Activated CD4-positive, alpha-beta T cell treated with anti-CD3 and anti-CD28 coated beads for 36 hours (primary cell): ENCODE results near the gene ATF3. TPM values are rescaled to one million over a fixed set of nuclear protein-coding genes. Genes with fewer than 3 reads are reported as not detected.
"Not testable (repeated sequence)": the region's sequence is repeated elsewhere in the genome, so short reads cannot be mapped to it uniquely, and the experiment has no call there.

Source experiments
- ATAC-seq: fragments of 200-7000 bp; cut with Tn5 transposase; one replicate; pipeline ENCODE4 v1.10.0; 2021; ENCODE audit warnings: mild to moderate bottlenecking, moderate library complexity
- CTCF ChIA-PET: fragments of 350-600 bp; sonication (Branson Sonifier 250); formaldehyde crosslinking; loops from one replicate; lab custom pipeline; 2021; ENCODE audit warnings: antibody characterized with exemption; lab: Charles Lee
- POLR2A ChIA-PET: fragments of 350-600 bp; sonication (Branson Sonifier 250); formaldehyde crosslinking; loops from one replicate; lab custom pipeline; 2021; ENCODE audit warnings: antibody characterized with exemption, inconsistent platforms; lab: Charles Lee
- DNase-seq: peaks from one replicate; pipeline ENCODE4 v3.0.0-alpha.2; 2020
- H3K27ac Mint-ChIP-seq: one replicate; pipeline ENCODE4 v1.8.0; 2021; ENCODE audit warnings: mixed read lengths
- H3K27me3 Mint-ChIP-seq: one replicate; pipeline ENCODE4 v1.8.0; 2021; ENCODE audit warnings: mixed read lengths
- H3K36me3 Mint-ChIP-seq: one replicate; pipeline ENCODE4 v1.8.0; 2021; ENCODE audit warnings: low read depth, mixed read lengths
- H3K4me1 Mint-ChIP-seq: one replicate; pipeline ENCODE4 v1.8.0; 2021; ENCODE audit warnings: mixed read lengths
- H3K4me3 Mint-ChIP-seq: one replicate; pipeline ENCODE4 v1.8.0; 2021; ENCODE audit warnings: mild to moderate bottlenecking, moderate library complexity, mixed read lengths
- H3K9me3 Mint-ChIP-seq: one replicate; pipeline ENCODE4 v1.8.0; 2021; ENCODE audit warnings: low read depth, mixed read lengths
- intact Hi-C, 2 experiments: fragments of 100-400 bp; cut with DNase I in 1 of 2; cut with micrococcal nuclease in 1 of 2; formaldehyde crosslinking; loops; one replicate each; pipeline versions ENCODE4 v1.14.2 to v1.15.1; 2022 to 2024; cut with DNase I, micrococcal nuclease
- total RNA-seq, 2 experiments: library from RNA; stranded (reverse); gene quantifications; one replicate each; pipeline ENCODE4 v1.2.3, GENCODE V29; 2021

Gene ATF3
- total RNA-seq, 2 experiments from 2014 or later = 40.3 to 44.9 TPM

GRCh38 chr1:212628813-212629415, 20.4 kb downstream of the ATF3 start:
- no peak for ATAC-seq
- no peak for DNase-seq
- POLR2A ChIA-PET = interaction anchor here (1.1 kb wide), 1 partner anchor 62 kb away, joined by 3 read pairs; no protein-coding TSS in a partner anchor
- H3K4me1 Mint-ChIP-seq = no peaks in the 10 kb centered on the region
- H3K27me3 Mint-ChIP-seq = peaks cover 3% of the 10 kb centered on the region
- no peaks in the 10 kb centered on the region for H3K36me3 Mint-ChIP-seq
- intact Hi-C loops = no loop called here
- no peak overlapping the region for H3K4me3 Mint-ChIP-seq
- no peaks in the 10 kb centered on the region for H3K9me3 Mint-ChIP-seq
- CTCF ChIA-PET = interaction anchor here (0.6 to 2.9 kb wide), 6 partner anchors 12 to 413 kb away, joined by 3 to 14 read pairs (median 7); no protein-coding TSS in a partner anchor
- no peak overlapping the region for H3K27ac Mint-ChIP-seq

GRCh38 chr1:212629450-212630157, 21.0 kb downstream of the ATF3 start:
- no peak overlapping the region for H3K4me3 Mint-ChIP-seq
- no peak overlapping the region for H3K27ac Mint-ChIP-seq
- peaks cover 5% of the 10 kb centered on the region for H3K9me3 Mint-ChIP-seq
- intact Hi-C loops = loop anchor here (1.0 to 2.0 kb wide), 4 partner anchors 21 to 153 kb away; partner anchors contain the start of gene ATF3 (in 1 of the 2)
- ChIA-PET CTCF (interaction anchor here (0.5 to 2.9 kb wide), 5 partner anchors 11 to 555 kb away, joined by 3 to 14 read pairs (median 3); no protein-coding TSS in a partner anchor), POLR2A (interaction anchor here (0.6 to 1.1 kb wide), 2 partner anchors 21 to 63 kb away, joined by 3 read pairs; partner anchors contain the start of gene ATF3)
- ATAC-seq (no peak), DNase-seq (no peak)
- no peaks in the 10 kb centered on the region for H3K4me1 Mint-ChIP-seq
- peaks cover 2% of the 10 kb centered on the region for H3K36me3 Mint-ChIP-seq
- H3K27me3 Mint-ChIP-seq = peaks cover 3% of the 10 kb centered on the region

GRCh38 chr1:212630158-212630900, 21.8 kb downstream of the ATF3 start:
- DNase-seq (peak; percentile 80), ATAC-seq (peak; percentile 97)
- H3K4me1 Mint-ChIP-seq = peaks cover 7% of the 10 kb centered on the region
- H3K4me3 Mint-ChIP-seq = no peak overlapping the region
- peaks cover 3% of the 10 kb centered on the region for H3K27me3 Mint-ChIP-seq
- ChIA-PET POLR2A (interaction anchor here (0.6 to 1.1 kb wide), 2 partner anchors 22 to 64 kb away, joined by 3 read pairs; partner anchors contain the start of gene ATF3), CTCF (interaction anchor here (0.6 to 2.9 kb wide), 12 partner anchors 10 to 206 kb away, joined by 3 to 14 read pairs (median 3); no protein-coding TSS in a partner anchor)
- H3K27ac Mint-ChIP-seq = no peak overlapping the region
- peaks cover 2% of the 10 kb centered on the region for H3K36me3 Mint-ChIP-seq
- H3K9me3 Mint-ChIP-seq = peaks cover 8% of the 10 kb centered on the region
- intact Hi-C loops = loop anchor here (1.0 to 2.0 kb wide), 4 partner anchors 22 to 154 kb away; partner anchors contain the start of gene ATF3 (in 1 of the 2)

- H3K4me1 Mint-ChIP-seq = peaks cover 34% of the 10 kb centered on the region
Measured at GRCh38 chr1:212633161-212633560, 24.6 kb downstream of the ATF3 start.

GRCh38 chr1:212634252-212634651, 25.7 kb downstream of the ATF3 start:
- ChIA-PET CTCF (interaction anchor here (2.2 kb wide), 1 partner anchor 157 kb away, joined by 8 read pairs; no protein-coding TSS in a partner anchor), POLR2A (interaction anchor here (0.6 to 1.2 kb wide), 2 partner anchors 26 to 121 kb away, joined by 3 read pairs; partner anchors contain the start of gene ATF3)
- H3K36me3 Mint-ChIP-seq = peaks cover 2% of the 10 kb centered on the region
- ATAC-seq = no peak
- H3K9me3 Mint-ChIP-seq = peaks cover 8% of the 10 kb centered on the region
- peaks cover 36% of the 10 kb centered on the region for H3K4me1 Mint-ChIP-seq
- no peak overlapping the region for H3K27ac Mint-ChIP-seq
- no peak for DNase-seq
- H3K27me3 Mint-ChIP-seq = peaks cover 11% of the 10 kb centered on the region
- intact Hi-C loops = no loop called here
- H3K4me3 Mint-ChIP-seq = no peak overlapping the region

More at GRCh38 chr1:212633161-212633560, 24.6 kb downstream of the ATF3 start:
- peaks cover 2% of the 10 kb centered on the region for H3K36me3 Mint-ChIP-seq
- intact Hi-C loops = no loop called here
- H3K9me3 Mint-ChIP-seq = peaks cover 8% of the 10 kb centered on the region
- H3K27ac Mint-ChIP-seq = no peak overlapping the region
- ChIA-PET CTCF (interaction anchor here (0.6 to 1.0 kb wide), 2 partner anchors 32 to 126 kb away, joined by 3 to 4 read pairs; no protein-coding TSS in a partner anchor), POLR2A (no interaction called here)
- no peak overlapping the region for H3K4me3 Mint-ChIP-seq
- DNase-seq (no peak), ATAC-seq (no peak)
- peaks cover 6% of the 10 kb centered on the region for H3K27me3 Mint-ChIP-seq

- peak; percentile 24 for ATAC-seq
Measured at GRCh38 chr1:212635141-212635631, 26.6 kb downstream of the ATF3 start.

GRCh38 chr1:212637902-212638301, 29.3 kb downstream of the ATF3 start:
- H3K36me3 Mint-ChIP-seq = peaks cover 2% of the 10 kb centered on the region
- H3K27ac Mint-ChIP-seq = peak overlapping the region; percentile 51
- peaks cover 36% of the 10 kb centered on the region for H3K4me1 Mint-ChIP-seq
- no peak overlapping the region for H3K4me3 Mint-ChIP-seq
- DNase-seq (no peak), ATAC-seq (no peak)
- CTCF ChIA-PET = no interaction called here
- intact Hi-C loops = no loop called here
- H3K9me3 Mint-ChIP-seq = peaks cover 8% of the 10 kb centered on the region
- H3K27me3 Mint-ChIP-seq = peaks cover 22% of the 10 kb centered on the region
- POLR2A ChIA-PET = no interaction called here

More at GRCh38 chr1:212635141-212635631, 26.6 kb downstream of the ATF3 start:
- intact Hi-C loops = no loop called here
- ChIA-PET POLR2A (interaction anchor here (1.2 kb wide), 1 partner anchor 27 kb away, joined by 3 read pairs; the partner anchor contains the start of gene ATF3), CTCF (interaction anchor here (0.9 to 2.2 kb wide), 2 partner anchors 33 to 158 kb away, joined by 3 to 8 read pairs; no protein-coding TSS in a partner anchor)
- DNase-seq = no peak
- H3K27ac Mint-ChIP-seq = peak overlapping the region; percentile 14
- H3K36me3 Mint-ChIP-seq = peaks cover 2% of the 10 kb centered on the region
- peaks cover 14% of the 10 kb centered on the region for H3K27me3 Mint-ChIP-seq
- H3K4me3 Mint-ChIP-seq = no peak overlapping the region
- peaks cover 8% of the 10 kb centered on the region for H3K9me3 Mint-ChIP-seq
- H3K4me1 Mint-ChIP-seq = peaks cover 36% of the 10 kb centered on the region

- Mint-ChIP-seq H3K9me3 (peaks cover 8% of the 10 kb centered on the region), H3K4me1 (peaks cover 36% of the 10 kb centered on the region), H3K36me3 (peaks cover 2% of the 10 kb centered on the region), H3K27ac (no peak overlapping the region), H3K4me3 (no peak overlapping the region), H3K27me3 (peaks cover 22% of the 10 kb centered on the region)
- DNase-seq = no peak
- intact Hi-C loops = no loop called here
- CTCF ChIA-PET = no interaction called here
- POLR2A ChIA-PET = no interaction called here
- ATAC-seq = no peak
Measured at GRCh38 chr1:212638492-212639151, 30.1 kb downstream of the ATF3 start.

- DNase-seq, H3K4me3 Mint-ChIP-seq: not testable (repeated sequence)
Measured at GRCh38 chr1:212639524-212639923, 31.0 kb downstream of the ATF3 start.

GRCh38 chr1:212640223-212640878, 31.8 kb downstream of the ATF3 start:
- DNase-seq (no peak), ATAC-seq (no peak)
- POLR2A ChIA-PET = no interaction called here
- Mint-ChIP-seq H3K27me3 (peaks cover 22% of the 10 kb centered on the region), H3K9me3 (no peaks in the 10 kb centered on the region), H3K4me1 (peaks cover 29% of the 10 kb centered on the region), H3K4me3 (no peak overlapping the region), H3K36me3 (no peaks in the 10 kb centered on the region), H3K27ac (no peak overlapping the region)
- CTCF ChIA-PET = interaction anchor here (0.7 to 2.6 kb wide), 5 partner anchors 10 to 184 kb away, joined by 4 to 14 read pairs (median 5); no protein-coding TSS in a partner anchor
- intact Hi-C loops = no loop called here

More at GRCh38 chr1:212639524-212639923, 31.0 kb downstream of the ATF3 start:
- CTCF ChIA-PET = interaction anchor here (0.9 to 2.6 kb wide), 2 partner anchors 9 to 183 kb away, joined by 4 to 14 read pairs; no protein-coding TSS in a partner anchor
- H3K36me3 Mint-ChIP-seq, ATAC-seq, H3K9me3 Mint-ChIP-seq, POLR2A ChIA-PET, H3K27ac Mint-ChIP-seq, intact Hi-C loops: not testable (repeated sequence)
- Mint-ChIP-seq H3K4me1 (peaks cover 36% of the 10 kb centered on the region), H3K27me3 (peaks cover 22% of the 10 kb centered on the region)
